HG02642 (cell line): ENCODE data around the gene MEG3.

Source experiments
- ATAC-seq: cut with Tn5 transposase; IDR thresholded peaks from one replicate; pipeline ENCODE4 v1.9.1; 2021; ENCODE audit warnings: mild to moderate bottlenecking; ENCODE audit not compliant: unreplicated experiment, poor library complexity

MEG3 gene

GRCh38 chr14:100825713-100826331 lies at the start of gene MEG3:
MEG3 (plus strand) TSS chr14:100826118.
- ATAC-seq = no peak

- no peak for ATAC-seq
These were observed 49.1 kb upstream of the MEG3 start for GRCh38 chr14:100776681-100777365.

GRCh38 chr14:100777366-100777817 lies 48.5 kb upstream of the MEG3 start:
- no peak for ATAC-seq

GRCh38 chr14:100777818-100778525 lies 47.9 kb upstream of the MEG3 start:
- ATAC-seq = no peak

- no peak for ATAC-seq
These were observed 47.4 kb upstream of the MEG3 start for GRCh38 chr14:100778526-100778882.

GRCh38 chr14:100778951-100779690 lies 46.8 kb upstream of the MEG3 start:
- ATAC-seq = no peak

GRCh38 chr14:100779691-100780080 lies 46.2 kb upstream of the MEG3 start:
- no peak for ATAC-seq

- ATAC-seq = no peak
These were observed 45.7 kb upstream of the MEG3 start for GRCh38 chr14:100780246-100780645.

GRCh38 chr14:100780646-100781355 lies 45.1 kb upstream of the MEG3 start:
- no peak for ATAC-seq

- no peak for ATAC-seq
These were observed 44.0 kb upstream of the MEG3 start for GRCh38 chr14:100781952-100782351.

GRCh38 chr14:100782516-100783320 lies 43.2 kb upstream of the MEG3 start:
- ATAC-seq = no peak

GRCh38 chr14:100783630-100784370 lies 42.1 kb upstream of the MEG3 start:
- ATAC-seq = no peak

- ATAC-seq = no peak
These were observed 41.2 kb upstream of the MEG3 start for GRCh38 chr14:100784523-100785337.

GRCh38 chr14:100785338-100785615 lies 40.6 kb upstream of the MEG3 start:
- no peak for ATAC-seq

GRCh38 chr14:100785626-100786025 lies 40.3 kb upstream of the MEG3 start:
- ATAC-seq = no peak

- no peak for ATAC-seq
These were observed 39.8 kb upstream of the MEG3 start for GRCh38 chr14:100786131-100786530.

- no peak for ATAC-seq
These were observed 39.2 kb upstream of the MEG3 start for GRCh38 chr14:100786576-100787219.

- no peak for ATAC-seq
These were observed 38.3 kb upstream of the MEG3 start for GRCh38 chr14:100787659-100788058.
